A204.1 (cell line): ENCODE results near the gene LRRN4CL.

Source experiments
- FAIRE-seq: peaks from 2 replicates; lab custom pipeline; 2012; peaks lifted over from hg19 to GRCh38; lab: Jason Lieb, UNC

The LRRN4CL gene

DNA sequence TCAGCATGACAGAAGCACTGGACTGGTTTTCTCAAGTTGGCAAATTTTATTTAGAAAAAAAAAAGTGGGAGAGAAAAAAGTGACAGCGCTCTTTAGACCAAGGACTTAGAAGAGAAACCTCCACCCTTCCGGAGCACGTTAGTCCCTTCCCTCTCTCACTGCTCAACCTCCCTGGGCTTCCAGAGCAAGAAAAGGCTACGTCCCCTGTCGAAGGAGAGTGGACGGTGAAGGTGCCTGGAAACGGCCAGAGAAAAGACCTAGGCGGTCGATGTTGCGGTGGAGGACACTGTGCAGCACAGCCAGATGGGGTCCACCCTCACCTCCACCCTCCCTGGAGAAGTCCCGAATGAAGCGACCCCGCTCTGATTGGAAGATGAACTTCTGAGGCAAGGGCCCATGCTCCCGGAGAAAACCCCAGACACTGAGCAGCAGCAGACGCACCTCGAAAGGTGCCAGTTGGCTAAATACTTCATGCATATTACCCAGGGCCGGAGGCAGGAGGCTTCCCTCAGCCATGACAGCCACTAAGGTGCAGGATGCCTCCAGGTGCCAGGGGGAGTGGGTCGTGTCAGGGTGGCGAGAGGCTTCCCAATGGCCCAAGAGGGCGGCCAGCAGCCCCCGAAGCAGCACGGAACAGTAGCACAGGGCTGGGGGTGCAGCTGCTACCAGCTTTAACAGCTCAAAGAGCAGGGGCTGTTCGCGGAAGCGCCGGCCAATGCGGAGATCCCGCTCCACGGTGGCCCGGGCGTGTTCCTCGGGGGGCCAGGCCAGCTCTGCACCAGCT lies 42.3 kb downstream of the LRRN4CL start:
- FAIRE-seq, result no peak

DNA sequence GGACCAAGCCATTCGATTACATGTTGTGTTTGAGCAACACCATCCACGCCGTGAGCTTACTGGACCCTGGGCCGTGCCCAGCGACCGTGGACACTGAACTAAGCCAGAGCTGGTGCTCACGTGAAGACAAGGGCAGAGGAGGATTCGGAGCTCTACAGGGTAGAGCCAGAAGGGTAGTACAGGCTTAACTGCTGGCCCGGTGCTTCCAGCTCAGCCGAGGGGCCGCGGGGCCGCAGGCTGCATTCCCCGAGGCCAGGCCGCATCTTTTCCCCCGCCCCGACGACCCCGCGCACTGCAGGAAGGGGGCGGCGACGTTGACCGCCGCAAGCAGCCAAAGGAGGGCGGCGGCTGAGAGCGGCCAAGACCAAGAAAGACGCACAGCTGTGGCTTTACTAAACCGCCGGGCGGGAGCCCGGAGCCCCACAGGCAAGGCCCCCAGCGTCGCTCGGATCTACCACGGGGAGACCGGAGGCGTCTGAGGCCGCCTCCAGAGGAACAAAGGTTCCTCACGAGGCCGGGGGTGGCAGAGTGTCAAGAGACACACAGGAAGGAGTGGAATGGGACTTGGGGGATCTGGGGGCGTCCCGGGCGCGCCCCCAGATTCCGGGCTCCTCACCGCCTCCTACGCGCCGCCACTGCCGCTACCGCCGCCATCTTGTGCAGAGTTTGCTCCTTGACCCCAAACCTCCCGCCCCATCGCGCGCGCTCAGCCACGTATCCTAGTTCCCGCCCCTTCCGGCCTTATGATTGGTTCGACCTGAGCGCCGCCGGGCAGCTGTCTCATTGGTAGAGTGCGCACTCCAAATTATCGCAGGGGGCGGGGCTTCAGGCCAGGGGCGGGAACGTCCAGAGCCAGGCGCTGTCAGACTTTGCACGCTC lies 43.1 kb downstream of the LRRN4CL start, which contains the start of gene GANAB:
Gene GANAB, minus strand, starts transcription at position 668 of the 879 bp plus-strand sequence. Its CDS starts 14 bp downstream, at position 654.
- peak; percentile 95 for FAIRE-seq

DNA sequence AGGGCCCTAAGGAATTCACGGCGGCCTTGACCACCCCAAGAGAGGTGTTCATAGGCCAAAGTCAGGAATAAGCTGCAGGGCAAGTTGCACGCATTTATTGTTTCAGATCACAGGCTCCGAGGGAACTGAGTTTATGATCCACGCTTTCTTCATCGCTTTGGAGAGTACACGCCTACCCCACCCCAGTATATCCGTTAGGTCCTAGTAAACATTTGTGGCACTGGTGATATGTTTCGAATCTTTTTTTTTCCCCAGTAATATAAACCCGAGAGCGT lies 43.7 kb downstream of the LRRN4CL start:
- no peak for FAIRE-seq

DNA sequence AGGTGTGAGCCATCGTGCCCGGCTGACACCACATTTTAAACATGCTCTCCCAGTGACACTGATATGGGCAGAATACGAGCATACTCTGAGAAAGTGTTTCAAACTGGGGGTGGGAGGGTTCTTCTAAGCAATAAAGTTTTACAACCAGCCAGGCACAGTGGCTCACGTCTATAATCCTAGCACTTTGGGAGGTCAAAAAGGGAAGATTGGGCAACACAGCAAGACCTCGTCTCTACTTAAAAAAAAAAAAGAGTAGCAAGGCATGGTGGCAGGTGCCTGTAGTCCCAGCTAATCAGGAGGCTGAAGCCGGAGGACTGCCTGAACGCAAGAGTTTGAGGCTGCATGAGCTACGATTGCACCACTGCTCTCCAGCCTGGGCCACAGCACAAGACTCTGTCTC lies 45.1 kb downstream of the LRRN4CL start:
- FAIRE-seq, result no peak
